ENCODE measurements around the gene DYNC1I2.

DNA sequence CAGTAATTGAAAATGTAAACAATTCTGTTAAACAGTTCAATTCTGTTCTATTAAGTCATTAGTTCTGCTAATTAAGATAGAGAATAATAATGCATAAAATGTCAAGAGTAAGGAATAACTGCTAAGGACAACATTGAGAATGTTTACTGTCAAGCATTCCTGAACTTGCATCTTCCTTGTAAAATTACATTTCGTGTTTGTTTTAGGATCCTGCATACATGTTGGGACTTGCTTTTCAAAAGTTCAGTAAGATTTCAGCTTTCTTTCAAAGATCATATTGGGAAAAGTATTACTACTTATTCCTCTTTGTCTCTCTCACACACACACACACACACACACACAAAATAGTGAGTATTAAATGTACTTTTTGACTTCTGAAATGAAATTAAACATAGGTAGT is 20.5 kb downstream of the DYNC1I2 start:
- TF ChIP-seq, protein P1, sequence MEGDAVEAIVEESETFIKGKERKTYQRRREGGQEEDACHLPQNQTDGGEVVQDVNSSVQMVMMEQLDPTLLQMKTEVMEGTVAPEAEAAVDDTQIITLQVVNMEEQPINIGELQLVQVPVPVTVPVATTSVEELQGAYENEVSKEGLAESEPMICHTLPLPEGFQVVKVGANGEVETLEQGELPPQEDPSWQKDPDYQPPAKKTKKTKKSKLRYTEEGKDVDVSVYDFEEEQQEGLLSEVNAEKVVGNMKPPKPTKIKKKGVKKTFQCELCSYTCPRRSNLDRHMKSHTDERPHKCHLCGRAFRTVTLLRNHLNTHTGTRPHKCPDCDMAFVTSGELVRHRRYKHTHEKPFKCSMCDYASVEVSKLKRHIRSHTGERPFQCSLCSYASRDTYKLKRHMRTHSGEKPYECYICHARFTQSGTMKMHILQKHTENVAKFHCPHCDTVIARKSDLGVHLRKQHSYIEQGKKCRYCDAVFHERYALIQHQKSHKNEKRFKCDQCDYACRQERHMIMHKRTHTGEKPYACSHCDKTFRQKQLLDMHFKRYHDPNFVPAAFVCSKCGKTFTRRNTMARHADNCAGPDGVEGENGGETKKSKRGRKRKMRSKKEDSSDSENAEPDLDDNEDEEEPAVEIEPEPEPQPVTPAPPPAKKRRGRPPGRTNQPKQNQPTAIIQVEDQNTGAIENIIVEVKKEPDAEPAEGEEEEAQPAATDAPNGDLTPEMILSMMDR (conservative IDR thresholded peaks at IDR 0.05; ENCODE audit: low read depth, low read length), result no peak
- TF ChIP-seq RFX5 (IDR thresholded peaks at IDR 0.05; ENCODE audit: low read depth, low read length) (no peak), POLR2A (IDR thresholded peaks at IDR 0.05; ENCODE audit: low read depth, low read length) (no peak), CEBPB (IDR thresholded peaks at IDR 0.05; ENCODE audit: low read depth, low read length) (no peak), MXI1 (IDR thresholded peaks at IDR 0.05; ENCODE audit: borderline replicate concordance, low read depth, low read length) (no peak), SMC3 (IDR thresholded peaks at IDR 0.05; ENCODE audit: low read depth, low read length) (no peak), MAZ (IDR thresholded peaks at IDR 0.05; ENCODE audit: borderline replicate concordance, low read depth, low read length) (no peak)
- TF ChIP-seq, protein P2, sequence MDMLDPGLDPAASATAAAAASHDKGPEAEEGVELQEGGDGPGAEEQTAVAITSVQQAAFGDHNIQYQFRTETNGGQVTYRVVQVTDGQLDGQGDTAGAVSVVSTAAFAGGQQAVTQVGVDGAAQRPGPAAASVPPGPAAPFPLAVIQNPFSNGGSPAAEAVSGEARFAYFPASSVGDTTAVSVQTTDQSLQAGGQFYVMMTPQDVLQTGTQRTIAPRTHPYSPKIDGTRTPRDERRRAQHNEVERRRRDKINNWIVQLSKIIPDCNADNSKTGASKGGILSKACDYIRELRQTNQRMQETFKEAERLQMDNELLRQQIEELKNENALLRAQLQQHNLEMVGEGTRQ (IDR thresholded peaks at IDR 0.05; ENCODE audit: low read depth, low read length), result no peak
- TF ChIP-seq, protein P3, sequence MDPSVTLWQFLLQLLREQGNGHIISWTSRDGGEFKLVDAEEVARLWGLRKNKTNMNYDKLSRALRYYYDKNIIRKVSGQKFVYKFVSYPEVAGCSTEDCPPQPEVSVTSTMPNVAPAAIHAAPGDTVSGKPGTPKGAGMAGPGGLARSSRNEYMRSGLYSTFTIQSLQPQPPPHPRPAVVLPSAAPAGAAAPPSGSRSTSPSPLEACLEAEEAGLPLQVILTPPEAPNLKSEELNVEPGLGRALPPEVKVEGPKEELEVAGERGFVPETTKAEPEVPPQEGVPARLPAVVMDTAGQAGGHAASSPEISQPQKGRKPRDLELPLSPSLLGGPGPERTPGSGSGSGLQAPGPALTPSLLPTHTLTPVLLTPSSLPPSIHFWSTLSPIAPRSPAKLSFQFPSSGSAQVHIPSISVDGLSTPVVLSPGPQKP (IDR thresholded peaks at IDR 0.05; ENCODE audit: borderline replicate concordance, low read depth, low read length), result no peak
